Activated T-cell treated with anti-CD3 and anti-CD28 coated beads for 48 hours (primary cell): ENCODE results near the gene NAV2.

Experiments used
- DNase-seq: peaks from one replicate; pipeline ENCODE4 v3.0.0-alpha.2; 2020; ENCODE audit warnings: low read depth

Gene NAV2

DNA sequence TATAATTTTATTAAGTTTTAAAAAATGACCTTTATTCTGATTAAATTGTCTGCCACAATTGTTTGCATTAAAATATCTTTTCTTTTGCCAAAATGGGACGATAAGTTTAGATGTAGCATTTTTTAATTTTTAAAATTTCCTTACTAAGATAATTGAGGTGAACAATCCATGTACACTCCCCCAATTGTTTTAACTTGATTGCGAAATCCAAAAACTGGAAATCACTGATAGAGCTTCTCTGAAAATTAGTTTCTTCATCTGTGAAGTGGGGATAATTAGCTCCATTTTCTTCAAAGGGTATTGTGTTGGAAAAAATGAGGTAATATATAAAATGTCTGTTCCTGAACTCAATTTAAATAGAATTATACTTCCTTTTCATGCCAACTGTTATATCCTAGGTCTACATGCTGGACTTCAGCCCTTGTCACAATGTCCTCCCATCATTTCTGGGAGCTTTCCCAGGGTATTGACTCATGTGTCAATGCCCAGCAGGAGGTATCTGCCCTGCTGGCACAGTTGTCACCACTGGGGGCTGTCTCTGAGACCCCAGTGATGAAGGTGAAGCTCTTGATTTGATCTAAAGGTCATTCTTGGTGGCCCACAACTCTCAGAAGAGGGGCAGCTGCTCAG lies 28.7 kb upstream of the NAV2 start:
- DNase-seq, result no peak

DNA sequence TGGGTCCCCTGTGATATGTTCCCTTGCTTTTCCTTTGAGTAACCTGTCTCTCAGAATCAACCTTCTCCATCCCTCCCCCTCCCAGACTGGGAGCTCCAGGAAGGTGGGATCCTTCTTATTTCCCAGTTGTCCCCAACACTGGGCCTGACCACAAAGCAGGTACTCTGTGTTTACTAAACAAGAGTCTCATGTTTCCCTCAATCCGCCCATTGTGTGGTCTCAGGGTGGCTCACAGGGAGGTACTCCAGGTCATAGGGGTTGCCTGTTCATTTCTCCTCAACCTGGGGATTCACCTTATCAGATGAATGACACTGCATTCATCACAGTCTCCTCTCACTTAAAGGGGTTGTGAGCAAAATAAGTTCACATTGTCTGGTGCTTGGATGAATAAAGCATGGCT lies 26.4 kb upstream of the NAV2 start:
- no peak for DNase-seq

DNA sequence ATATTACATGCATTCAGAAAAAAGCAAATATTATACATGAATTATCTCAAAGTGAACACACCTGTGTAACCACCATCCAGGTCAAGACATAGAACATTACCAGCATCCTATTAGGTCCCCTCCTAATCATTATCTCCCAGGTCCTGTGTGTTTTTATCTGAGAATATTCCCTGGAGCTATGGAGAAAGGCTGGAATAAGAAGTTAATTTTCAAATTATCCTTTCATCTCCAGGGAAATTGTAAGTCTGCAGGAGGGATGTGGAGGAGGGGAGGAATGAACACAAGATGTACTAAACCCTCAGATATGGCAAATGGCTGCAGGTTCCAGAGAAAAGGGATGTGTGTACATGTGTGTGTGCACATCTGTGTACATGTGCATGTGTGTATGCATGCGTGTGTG lies 25.2 kb upstream of the NAV2 start:
- no peak for DNase-seq

DNA sequence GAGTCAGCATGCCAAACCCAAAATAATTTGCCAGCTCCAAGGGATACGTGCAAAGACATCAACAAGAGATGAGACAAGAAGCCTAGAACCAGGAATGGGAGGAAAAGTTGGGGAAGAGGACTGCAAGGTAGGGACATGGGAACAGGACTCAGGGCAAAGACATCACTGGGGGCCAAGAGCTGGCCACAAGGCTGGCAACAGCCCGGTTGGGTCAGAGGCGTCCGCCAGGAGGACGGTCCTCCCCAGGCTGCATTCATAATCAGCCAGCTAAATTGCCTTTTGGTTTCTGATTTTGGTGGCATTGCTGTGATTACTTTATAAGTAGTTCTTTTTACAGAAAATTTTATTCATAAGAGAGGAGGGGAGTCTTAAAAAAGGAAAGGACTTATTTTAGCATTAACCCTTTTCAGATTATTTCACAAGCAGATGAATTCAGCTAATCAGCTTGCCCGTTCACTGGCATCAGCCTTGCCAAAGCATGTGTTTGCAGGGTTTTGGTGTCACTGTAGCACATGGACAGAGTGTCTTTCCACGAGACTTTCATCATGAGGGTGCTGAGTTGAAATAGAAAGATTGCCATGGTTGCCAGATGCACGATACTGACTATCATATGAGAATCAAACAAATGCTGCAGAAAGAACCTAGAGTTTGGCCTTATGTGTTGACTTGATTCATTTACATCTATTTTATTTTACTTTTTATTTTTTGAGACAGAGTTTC lies 23.2 kb upstream of the NAV2 start:
- no peak for DNase-seq

DNA sequence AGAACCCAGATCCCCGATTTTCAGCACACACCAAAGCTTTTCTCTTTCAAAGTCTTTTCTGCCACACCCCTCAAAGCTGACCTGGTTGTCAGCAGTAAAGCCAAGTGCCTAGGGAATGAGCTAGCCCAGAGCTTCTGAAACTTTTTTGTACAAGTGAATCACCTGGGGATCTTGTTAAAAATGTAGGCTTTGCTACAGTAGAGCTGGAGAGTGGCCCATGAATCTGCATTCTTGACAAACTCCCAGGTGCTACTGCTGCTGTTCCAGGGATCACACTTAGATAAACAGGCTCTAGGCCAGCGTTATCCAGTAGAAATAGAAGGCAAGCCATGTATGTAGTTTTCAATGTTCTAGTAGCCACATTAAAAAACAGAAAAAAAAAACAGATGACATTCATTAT lies 21.8 kb upstream of the NAV2 start:
- DNase-seq, result no peak

DNA sequence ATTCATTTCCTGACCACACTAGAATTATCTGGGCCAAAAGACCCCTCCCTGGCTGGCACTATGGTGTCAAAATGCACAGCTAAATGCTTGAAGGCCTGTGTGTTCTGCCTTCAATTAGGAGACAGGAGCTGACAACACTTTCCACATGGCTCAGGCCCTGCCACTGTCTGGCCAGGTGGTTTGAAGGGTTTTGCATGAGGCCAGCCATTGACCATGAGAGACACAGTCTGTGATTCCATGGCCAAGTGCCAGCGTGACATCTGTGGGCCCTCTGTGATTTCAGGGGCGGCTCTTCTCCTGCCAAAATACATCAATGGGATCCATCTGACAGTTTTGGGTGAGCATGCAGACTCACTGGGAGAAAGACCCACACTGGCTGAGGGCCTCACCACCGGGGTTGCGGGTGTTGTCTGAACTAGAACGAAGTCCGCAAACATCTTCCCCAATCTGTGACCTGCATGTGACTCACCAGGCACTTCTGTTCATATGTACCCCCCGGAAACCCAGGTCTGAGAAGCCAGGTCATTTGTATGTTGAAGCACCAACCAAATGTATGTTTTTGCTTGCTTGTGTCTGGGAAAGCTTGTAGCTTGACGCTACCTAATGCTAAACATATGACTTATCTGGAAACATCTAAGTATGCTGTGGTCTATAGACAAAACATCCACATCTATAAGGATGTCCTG lies 20.7 kb upstream of the NAV2 start:
- no peak for DNase-seq

DNA sequence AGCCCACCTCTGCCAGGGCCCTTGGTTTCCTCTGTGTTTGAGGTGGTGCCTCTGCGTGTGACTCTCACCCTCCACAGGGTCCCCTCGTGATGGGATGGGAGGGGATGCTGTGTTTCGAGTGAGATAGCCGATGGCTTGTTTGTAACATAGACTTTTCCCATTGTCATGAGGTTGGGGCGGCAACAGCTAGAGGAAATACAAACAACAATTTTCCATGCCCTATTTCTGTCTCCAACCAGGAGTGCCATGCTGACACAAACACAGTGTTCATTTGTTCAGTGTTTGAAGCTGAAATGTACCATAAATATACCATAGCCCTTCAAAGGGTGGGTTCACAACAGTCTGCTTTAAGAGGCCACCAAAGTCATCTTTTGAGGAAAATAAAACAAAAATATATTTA lies 19.5 kb upstream of the NAV2 start:
- no peak for DNase-seq

DNA sequence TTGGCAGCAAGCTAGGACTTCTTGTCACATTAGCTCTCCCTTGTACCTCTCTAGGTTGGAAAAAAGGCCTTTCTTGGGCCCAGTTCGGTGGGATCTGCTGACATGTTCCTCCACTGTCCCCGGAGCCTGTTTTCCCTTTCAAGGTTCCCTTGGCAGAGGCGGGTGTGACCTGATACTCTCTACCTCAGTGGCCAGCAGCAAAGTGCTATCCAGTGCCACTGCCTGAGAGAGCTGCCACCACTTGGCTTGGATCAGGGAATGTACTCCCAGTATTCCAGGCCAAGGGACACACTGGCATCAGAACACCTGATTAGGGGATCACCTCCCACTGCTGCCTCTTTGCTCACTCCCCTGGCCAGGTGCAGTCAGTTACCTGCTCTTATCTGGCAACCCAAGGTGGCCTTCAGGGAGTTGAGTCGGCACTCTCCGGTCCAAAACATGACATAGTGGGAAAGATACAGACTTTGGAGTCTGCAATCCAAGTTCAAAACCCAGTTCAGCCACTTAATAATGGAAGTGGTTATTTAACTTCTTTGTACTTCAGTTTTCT lies 17.8 kb upstream of the NAV2 start:
- DNase-seq, result no peak

DNA sequence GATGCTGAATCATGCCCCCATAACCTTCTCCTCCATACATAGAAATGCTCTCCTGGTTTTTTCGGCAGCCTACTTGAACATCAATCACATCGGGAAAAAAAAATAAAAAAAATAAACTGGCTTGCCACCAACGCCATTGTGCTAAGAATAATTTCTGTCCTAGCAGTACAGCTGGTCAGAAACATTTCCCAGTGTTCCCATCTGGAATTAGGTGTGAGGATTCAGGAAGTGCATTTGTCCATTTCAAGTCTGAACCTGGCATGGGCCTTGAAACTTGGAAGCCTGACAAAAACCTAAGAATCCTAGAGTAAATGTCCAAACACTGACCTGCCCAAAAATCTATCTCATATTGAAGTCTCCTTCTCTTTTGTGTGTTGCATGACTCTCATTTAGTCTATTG lies 16.6 kb upstream of the NAV2 start:
- DNase-seq, result no peak

DNA sequence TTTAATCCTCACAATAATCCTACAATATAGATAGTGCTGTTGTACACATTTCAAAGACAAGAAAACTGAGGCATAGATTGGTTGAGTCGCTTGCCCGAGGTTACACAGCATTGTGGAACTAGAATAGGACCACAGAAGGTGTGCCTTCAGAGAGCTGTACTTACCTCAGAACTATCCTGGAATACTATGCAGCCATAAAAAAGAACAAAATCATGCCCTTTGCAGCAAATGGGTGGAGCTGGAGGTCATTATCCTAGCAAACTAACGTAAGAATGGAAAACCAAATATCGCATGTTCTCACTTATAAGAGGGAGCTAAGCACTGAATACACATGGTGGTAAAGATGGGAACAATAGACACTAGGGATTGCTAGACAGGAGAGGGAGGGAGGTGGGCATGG lies 15.7 kb upstream of the NAV2 start:
- no peak for DNase-seq

DNA sequence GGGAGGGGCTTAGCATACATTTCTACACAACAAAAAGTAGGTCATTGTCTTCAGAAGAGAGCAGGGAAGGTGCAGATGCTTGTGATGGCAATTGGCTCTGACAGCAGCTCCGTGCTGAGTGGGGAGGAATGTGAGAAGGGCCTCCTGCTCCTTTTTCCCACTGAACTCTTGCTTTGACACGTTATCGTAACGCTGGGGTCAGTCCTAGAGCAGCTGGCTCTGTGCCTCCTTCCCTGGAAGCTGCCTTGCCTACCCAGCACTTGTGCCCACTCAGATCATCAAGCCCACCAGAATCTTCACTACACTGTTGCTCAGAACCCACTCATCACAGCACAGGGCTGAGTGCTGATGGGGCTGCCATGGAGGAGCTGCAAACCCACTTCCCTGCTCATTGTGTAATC lies 14.9 kb upstream of the NAV2 start:
- no peak for DNase-seq

DNA sequence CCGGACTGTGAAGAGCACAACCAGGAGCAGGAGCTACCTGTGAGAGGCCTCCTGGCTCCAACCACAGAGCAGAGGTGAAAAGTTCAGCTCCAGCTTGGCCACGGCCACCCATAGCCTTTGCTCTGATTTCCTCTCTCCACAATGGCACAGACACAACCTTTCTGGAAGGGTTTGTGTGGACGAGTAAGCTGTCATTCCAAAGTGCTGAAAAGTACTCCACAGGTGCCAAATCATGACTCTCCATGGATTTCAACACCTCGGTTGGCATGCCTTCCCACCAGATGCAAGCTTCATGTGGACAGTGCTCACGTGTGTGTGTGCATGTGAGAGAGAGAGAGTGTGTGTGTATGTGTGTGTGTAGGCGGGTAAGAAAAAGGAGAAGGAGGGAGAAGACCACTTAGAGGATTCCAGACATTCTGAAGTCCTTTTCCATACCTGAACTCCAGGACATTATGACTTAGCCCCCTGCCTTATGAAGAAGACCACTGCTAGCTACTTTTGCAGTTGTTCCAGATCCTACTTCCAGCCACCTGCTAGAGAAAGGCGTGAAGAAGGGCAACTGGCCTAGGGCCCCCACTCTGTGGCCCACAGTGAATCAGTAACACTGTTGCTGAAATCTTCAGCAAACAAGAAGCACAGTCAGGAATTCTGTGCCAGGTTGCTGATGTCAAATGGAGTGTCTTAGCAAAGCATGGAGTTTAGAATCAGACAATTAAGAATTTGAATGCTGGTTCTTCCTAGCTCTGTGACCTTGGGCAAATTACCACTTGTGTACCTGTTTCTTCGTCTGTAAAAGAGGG lies 13.9 kb upstream of the NAV2 start:
- DNase-seq, result no peak

DNA sequence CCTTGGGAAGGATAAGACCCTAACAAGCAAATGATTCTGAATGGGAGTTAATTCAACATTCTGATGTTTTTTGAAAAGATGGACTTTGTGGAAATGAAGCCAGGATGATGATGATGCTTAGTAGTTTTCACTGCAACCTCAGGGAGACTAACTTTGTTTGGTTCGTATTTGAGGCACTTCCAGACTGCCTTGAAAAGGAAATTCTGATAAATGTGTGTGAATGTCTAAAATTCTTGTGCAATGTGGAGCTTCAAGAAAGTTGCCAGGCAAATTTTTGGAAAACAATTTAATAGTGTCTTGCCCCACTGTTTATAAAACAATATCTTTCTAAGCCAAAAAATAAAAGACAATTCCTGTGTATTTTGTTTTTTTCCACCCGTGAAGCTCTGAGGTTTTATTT lies 11.2 kb upstream of the NAV2 start:
- DNase-seq, result no peak

DNA sequence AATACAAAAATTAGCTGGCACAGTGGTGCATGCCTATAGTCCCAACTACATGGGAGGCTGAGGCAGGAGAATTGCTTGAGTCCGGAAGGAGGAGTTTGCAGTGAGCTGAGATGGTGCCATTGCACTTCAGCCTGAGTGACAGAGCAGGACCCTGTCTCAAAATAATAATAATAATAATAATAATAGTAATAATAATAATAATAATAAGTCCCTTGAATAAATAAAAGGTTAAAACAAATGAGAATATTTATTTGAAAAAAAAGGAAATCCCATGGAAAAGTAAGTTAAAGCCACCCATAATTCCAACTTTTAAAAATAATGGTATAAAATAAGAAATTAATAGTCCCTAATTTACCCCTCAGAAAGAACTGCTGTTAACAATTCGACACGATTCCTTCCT lies 10.0 kb upstream of the NAV2 start:
- DNase-seq, result no peak

DNA sequence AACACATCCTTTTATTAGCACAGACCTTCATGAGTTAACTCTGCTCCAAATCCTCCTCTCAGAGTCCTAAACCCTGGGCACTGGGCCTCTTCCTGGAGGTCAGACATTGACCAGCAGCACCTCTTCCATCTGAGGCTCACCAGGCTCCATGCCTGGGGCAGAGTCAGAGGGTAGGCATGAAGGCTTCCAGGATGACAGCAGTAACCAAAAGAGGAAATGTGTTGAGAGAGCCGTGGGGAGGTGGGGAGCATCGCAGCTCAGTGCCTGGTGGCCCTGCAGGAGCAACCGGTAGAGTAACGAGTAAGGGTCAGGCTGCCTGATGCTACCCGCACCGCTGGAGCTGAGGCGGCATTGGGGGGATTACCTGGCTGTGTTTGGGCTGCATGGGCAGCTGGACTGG lies 9.4 kb upstream of the NAV2 start:
- DNase-seq, result no peak

DNA sequence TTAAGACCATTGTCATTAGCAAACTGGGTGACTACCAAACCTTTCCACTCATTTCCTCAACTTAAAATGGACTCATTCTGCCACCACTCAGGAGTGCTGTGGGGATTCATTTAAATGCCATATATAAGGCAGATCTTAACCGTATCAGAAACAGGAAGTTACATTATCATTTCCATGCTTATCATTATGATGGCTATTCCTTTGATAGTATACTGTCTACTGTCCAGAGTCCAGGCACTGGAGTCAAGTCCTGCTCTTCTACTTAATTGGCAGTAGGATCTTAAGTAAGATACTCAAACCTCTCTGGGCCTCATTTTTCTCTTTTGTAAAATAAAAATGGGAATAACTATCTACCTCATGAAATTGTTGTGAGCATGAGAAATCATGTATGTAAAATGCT lies 8.4 kb upstream of the NAV2 start:
- no peak for DNase-seq

DNA sequence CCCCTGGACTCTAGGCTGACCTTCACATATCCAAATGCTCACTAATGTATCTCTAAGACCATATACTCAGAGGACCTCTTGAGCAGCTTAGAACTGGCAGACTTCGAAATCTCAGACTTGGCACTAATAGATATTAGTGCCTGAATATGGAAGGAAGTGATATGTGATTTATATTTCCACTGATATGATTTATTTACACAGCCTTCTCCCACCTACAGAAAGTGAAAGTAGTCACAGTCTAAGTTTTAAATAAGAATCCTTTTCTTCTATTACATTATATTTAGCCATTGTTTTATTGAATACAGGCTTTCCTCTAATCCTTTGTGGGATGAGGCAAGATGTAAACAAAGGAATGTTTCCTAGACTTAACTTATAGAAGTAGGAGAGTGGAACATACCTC lies 6.7 kb upstream of the NAV2 start:
- no peak for DNase-seq

DNA sequence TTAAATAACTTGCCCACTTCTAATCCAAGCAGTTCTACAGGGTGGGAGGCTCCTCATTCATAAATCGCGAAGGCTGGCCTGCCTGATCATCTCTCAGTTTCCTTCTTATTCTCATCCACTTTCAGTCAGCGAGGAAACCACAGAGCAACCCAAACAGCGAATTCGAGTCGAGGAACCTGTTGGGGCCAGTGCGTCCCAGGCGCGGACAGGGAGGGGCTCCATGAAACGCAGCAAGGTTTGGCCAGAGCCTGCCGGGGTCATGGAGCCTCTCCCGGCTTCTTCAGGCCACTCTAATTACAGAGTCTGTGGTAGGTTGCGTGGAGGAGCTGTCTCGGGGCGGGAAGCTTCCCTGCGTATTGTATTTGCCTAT lies 741 bp upstream of the NAV2 start:
- peak; percentile 30 for DNase-seq

DNA sequence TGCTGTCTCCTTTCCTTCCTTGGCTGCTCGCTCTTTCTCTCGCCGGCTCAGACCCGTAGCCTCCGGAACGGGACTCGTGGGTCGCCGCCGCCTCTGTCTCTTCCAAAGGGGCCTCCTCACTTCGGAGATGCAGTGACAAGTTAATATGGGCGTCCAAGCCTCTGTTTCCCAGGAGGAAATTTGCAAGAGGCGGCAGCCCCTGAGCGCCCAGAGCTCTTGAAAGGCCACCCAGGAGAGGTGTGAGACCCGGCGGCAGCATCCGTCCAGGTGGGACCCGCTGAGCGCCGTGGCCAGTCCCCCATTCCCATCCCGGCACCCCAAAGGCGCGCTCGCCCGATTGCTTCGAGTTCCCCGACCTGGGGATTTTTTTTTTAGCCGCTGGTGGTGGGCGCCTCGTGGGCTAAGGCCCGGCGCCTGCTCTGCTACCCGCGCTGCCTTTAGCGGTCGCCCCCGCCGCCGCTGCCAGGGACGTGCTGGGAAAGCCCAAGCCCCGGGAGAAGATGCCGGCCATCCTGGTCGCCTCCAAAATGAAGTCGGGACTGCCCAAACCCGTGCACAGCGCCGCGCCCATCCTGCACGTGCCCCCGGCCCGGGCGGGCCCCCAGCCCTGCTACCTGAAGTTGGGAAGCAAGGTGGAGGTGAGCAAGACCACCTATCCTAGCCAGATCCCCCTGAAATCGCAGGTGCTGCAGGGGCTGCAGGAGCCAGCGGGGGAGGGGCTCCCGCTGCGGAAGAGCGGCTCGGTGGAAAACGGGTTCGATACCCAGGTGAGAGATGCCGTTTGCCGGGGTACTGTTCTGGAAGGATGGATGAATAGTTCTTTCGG lies 772 bp downstream of the NAV2 start:
- DNase-seq, result no peak

DNA sequence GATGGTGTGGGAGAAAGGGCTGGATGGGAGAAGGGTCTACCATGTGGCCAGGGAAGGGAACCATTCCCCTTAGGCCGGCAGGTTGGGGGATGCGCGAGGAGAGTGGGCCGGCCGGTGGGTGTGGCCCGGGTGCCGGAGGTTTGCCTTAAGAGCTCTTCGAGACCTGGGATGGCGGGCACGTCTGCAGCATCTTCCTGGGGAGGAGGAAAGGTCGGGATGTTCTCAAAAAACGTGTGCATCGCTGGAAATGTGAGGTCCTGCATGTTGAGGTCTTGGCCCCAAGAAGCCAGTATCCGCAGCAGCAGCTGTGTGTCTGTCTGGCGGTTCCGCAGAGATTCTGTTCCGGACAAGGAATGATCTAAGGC lies 1.4 kb downstream of the NAV2 start:
- no peak for DNase-seq
